ENCODE measurements around the gene CSAG2.
"Not testable (repeated sequence)": the region's sequence is repeated elsewhere in the genome, so short reads cannot be mapped to it uniquely, and the experiment has no call there.

The CSAG2 gene

DNA sequence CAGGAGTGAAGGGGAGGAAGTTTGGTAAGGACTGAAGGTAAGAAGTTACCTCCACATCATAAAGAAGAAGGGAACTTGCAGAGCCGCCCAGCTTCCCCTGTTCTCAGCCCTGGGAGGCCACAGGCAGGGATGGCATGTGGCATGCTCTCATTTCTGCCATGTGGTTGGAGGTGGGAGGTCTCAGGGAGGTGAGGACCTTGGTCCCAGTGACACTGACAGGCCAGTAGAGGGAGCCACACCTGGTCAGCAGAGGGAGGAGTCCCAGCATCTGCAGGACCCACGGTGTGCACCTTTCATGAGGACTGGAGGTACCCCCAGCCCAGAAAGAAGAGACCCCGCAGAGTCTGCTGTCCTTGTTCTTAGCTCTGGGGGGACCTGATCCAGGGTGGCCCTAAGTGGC, 28.1 kb downstream of the CSAG2 start:
- DNase-seq; H3K27me3 ChIP-seq (ENCODE audit: insufficient read depth, low read length, poor library complexity); H3K36me3 ChIP-seq (ENCODE audit: insufficient read depth, low read length); H2AFZ ChIP-seq (ENCODE audit: low read depth, low read length); H3K79me2 ChIP-seq (ENCODE audit: insufficient read depth, low read length); H3K4me1 ChIP-seq (ENCODE audit: insufficient read depth, low read length); H3K4me3 ChIP-seq (ENCODE audit: low read depth in 1 of 2, low read length in 2 of 2); H3K9me3 ChIP-seq (ENCODE audit: insufficient read depth, low read length, severe bottlenecking); H3K9ac ChIP-seq (ENCODE audit: low read depth, low read length); H3K27ac ChIP-seq (ENCODE audit: low read length); H3K4me2 ChIP-seq (ENCODE audit: insufficient read depth, low read length); H4K20me1 ChIP-seq (ENCODE audit: insufficient read depth, low read length): not testable (repeated sequence)
- ATAC-seq (ENCODE audit: insufficient read depth, low read depth): peak; percentile 33; the same call in 1 of the 3 replicates

DNA sequence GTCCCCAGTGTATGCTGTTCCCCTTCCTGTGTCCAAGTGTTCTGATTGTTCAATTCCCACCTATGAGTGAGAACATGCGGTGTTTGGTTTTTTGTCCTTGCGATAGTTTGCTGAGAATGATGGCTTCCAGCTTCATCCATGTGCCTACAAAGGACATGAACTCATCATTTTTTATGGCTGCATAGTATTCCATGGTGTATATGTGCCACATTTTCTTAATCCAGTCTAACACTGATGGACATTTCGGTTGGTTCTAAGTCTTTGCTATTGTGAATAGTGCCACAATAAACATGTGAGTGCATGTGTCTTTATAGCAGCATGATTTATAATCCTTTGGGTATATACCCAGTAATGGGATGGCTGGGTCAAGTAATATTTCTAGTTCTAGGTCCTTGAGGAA, 34.4 kb downstream of the CSAG2 start:
- not testable (repeated sequence) for H2AFZ ChIP-seq (ENCODE audit: low read depth, low read length); DNase-seq; H3K9me3 ChIP-seq (ENCODE audit: insufficient read depth, low read length, severe bottlenecking); H3K79me2 ChIP-seq (ENCODE audit: insufficient read depth, low read length); H3K4me1 ChIP-seq (ENCODE audit: insufficient read depth, low read length); H3K27ac ChIP-seq (ENCODE audit: low read length); H3K9ac ChIP-seq (ENCODE audit: low read depth, low read length); H3K4me2 ChIP-seq (ENCODE audit: insufficient read depth, low read length); H4K20me1 ChIP-seq (ENCODE audit: insufficient read depth, low read length); ATAC-seq (ENCODE audit: insufficient read depth, low read depth); H3K36me3 ChIP-seq (ENCODE audit: insufficient read depth, low read length); H3K4me3 ChIP-seq (ENCODE audit: low read depth in 1 of 2, low read length in 2 of 2); H3K27me3 ChIP-seq (ENCODE audit: insufficient read depth, low read length, poor library complexity)

DNA sequence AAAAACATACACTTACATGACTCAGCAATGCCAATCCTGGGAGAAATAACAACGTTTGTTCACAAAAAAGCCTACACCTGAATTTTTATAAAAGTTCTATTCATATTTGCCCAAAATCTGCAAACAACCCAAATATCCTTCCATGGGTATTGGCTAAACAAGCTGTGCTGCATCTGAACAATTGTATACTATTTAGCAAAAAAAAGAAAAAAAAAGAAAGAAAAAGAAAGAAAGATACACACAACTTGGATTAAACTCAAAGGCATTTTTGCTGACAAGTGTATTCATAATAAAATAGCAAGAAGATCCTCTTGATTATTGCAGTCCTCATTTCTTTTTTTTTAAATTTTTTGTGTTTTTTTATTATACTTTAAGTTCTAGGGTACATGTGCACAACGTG, 34.9 kb downstream of the CSAG2 start:
- Histone ChIP-seq H3K27me3 (ENCODE audit: insufficient read depth, low read length, poor library complexity) (no peaks in the 10 kb centered on the region), H3K9ac (ENCODE audit: low read depth, low read length) (no peak overlapping the region), H3K4me2 (ENCODE audit: insufficient read depth, low read length) (no peak overlapping the region), H3K79me2 (ENCODE audit: insufficient read depth, low read length) (no peaks in the 10 kb centered on the region), H4K20me1 (ENCODE audit: insufficient read depth, low read length) (no peaks in the 10 kb centered on the region), H3K4me1 (ENCODE audit: insufficient read depth, low read length) (no peaks in the 10 kb centered on the region), H3K9me3 (ENCODE audit: insufficient read depth, low read length, severe bottlenecking) (no peaks in the 10 kb centered on the region), H3K36me3 (ENCODE audit: insufficient read depth, low read length) (no peaks in the 10 kb centered on the region), H2AFZ (ENCODE audit: low read depth, low read length) (no peak overlapping the region), H3K4me3 (ENCODE audit: low read depth in 1 of 2, low read length in 2 of 2) (no peak overlapping the region), H3K27ac (ENCODE audit: low read length) (no peak overlapping the region)
- DNase-seq (no peak), ATAC-seq (ENCODE audit: insufficient read depth, low read depth) (no peak)
- no peak for TF ChIP-seq EZH2 (IDR thresholded peaks at IDR 0.05; ENCODE audit: borderline replicate concordance, low read depth, low read length, severe bottlenecking)

DNA sequence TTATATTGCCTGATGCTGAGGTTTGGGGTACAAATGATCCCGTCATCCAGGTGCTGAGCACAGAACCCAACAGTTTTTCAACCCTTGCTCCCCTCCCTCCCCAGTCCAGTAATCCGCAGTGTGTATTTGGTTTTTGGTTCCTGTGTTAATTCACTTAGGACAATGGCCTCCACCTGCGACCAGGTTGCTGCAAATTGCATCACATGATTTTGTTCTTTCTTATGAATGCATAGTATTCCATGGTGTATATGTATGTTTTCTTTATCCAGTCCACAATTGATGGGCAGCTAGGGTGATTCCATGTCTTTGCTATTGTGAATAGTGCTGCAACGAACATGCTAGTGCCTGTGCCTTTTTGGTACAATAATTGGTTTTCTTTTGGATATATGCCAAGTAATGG, 46.0 kb downstream of the CSAG2 start:
- Histone ChIP-seq H3K27ac (ENCODE audit: low read length) (no peak overlapping the region), H3K9ac (ENCODE audit: low read depth, low read length) (no peak overlapping the region), H3K4me1 (ENCODE audit: insufficient read depth, low read length) (no peaks in the 10 kb centered on the region), H4K20me1 (ENCODE audit: insufficient read depth, low read length) (no peaks in the 10 kb centered on the region), H3K79me2 (ENCODE audit: insufficient read depth, low read length) (no peaks in the 10 kb centered on the region), H3K36me3 (ENCODE audit: insufficient read depth, low read length) (no peaks in the 10 kb centered on the region), H3K9me3 (ENCODE audit: insufficient read depth, low read length, severe bottlenecking) (no peaks in the 10 kb centered on the region), H3K4me3 (ENCODE audit: low read depth in 1 of 2, low read length in 2 of 2) (no peak overlapping the region), H3K4me2 (ENCODE audit: insufficient read depth, low read length) (no peak overlapping the region), H2AFZ (ENCODE audit: low read depth, low read length) (no peak overlapping the region), H3K27me3 (ENCODE audit: insufficient read depth, low read length, poor library complexity) (no peaks in the 10 kb centered on the region)
- ATAC-seq (ENCODE audit: insufficient read depth, low read depth) (no peak), DNase-seq (no peak)
- TF ChIP-seq EZH2 (IDR thresholded peaks at IDR 0.05; ENCODE audit: borderline replicate concordance, low read depth, low read length, severe bottlenecking): no peak
- TF ChIP-seq, protein P1, sequence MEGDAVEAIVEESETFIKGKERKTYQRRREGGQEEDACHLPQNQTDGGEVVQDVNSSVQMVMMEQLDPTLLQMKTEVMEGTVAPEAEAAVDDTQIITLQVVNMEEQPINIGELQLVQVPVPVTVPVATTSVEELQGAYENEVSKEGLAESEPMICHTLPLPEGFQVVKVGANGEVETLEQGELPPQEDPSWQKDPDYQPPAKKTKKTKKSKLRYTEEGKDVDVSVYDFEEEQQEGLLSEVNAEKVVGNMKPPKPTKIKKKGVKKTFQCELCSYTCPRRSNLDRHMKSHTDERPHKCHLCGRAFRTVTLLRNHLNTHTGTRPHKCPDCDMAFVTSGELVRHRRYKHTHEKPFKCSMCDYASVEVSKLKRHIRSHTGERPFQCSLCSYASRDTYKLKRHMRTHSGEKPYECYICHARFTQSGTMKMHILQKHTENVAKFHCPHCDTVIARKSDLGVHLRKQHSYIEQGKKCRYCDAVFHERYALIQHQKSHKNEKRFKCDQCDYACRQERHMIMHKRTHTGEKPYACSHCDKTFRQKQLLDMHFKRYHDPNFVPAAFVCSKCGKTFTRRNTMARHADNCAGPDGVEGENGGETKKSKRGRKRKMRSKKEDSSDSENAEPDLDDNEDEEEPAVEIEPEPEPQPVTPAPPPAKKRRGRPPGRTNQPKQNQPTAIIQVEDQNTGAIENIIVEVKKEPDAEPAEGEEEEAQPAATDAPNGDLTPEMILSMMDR (IDR thresholded peaks at IDR 0.05; ENCODE audit: borderline replicate concordance, extremely low read depth, low read length, poor library complexity, severe bottlenecking): no peak

DNA sequence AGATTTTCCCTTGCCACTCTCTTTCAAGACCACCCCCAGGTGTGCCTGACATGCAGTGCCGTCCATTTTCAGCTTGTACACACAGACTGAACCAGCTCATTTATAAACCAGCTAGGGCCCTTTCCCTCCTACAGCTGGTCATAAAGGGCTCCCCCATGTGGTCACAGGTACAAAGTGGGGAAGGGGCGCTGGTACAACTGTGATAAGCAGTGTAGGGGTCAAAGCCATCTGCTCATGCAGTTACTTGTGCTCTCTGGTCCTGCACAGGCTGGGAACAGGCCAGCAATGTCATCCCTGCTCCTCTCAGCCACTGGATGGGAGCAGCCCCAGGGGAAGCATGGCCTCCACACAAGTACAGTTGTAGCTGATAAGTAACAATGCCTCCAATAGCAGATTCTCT, 50.8 kb downstream of the CSAG2 start:
- Histone ChIP-seq H3K36me3 (ENCODE audit: insufficient read depth, low read length) (no peaks in the 10 kb centered on the region), H2AFZ (ENCODE audit: low read depth, low read length) (no peak overlapping the region), H3K27me3 (ENCODE audit: insufficient read depth, low read length, poor library complexity) (no peaks in the 10 kb centered on the region), H3K4me1 (ENCODE audit: insufficient read depth, low read length) (no peaks in the 10 kb centered on the region), H3K9ac (ENCODE audit: low read depth, low read length) (no peak overlapping the region), H3K79me2 (ENCODE audit: insufficient read depth, low read length) (no peaks in the 10 kb centered on the region), H3K27ac (ENCODE audit: low read length) (no peak overlapping the region), H3K4me2 (ENCODE audit: insufficient read depth, low read length) (no peak overlapping the region), H4K20me1 (ENCODE audit: insufficient read depth, low read length) (no peaks in the 10 kb centered on the region), H3K4me3 (ENCODE audit: low read depth in 1 of 2, low read length in 2 of 2) (no peak overlapping the region), H3K9me3 (ENCODE audit: insufficient read depth, low read length, severe bottlenecking) (no peaks in the 10 kb centered on the region)
- no peak for TF ChIP-seq EZH2 (IDR thresholded peaks at IDR 0.05; ENCODE audit: borderline replicate concordance, low read depth, low read length, severe bottlenecking)
- TF ChIP-seq, protein P1 (IDR thresholded peaks at IDR 0.05; ENCODE audit: borderline replicate concordance, extremely low read depth, low read length, poor library complexity, severe bottlenecking): no peak
- ATAC-seq (ENCODE audit: insufficient read depth, low read depth) (no peak), DNase-seq (no peak)

Data from DND-41 (cell line).